HepG2 (cell line): ENCODE results near the gene CCDC93. TPM values are rescaled to one million over a fixed set of nuclear protein-coding genes. Genes with fewer than 3 reads are reported as not detected.

Experiments
- ATAC-seq: fragments of 200-7000 bp; cut with Tn5 transposase; 3 replicates; pipeline ENCODE4 v1.9.1; 2020; ENCODE audit warnings: mild to moderate bottlenecking, moderate library complexity
- BruUV-seq: library from RNA; stranded (reverse); fragments of 400-500 nt; replicated peaks from 2 replicates; lab custom pipeline; 2021; lab: Mats Ljungman, UMichigan
- CTCF ChIA-PET: fragments of 300-600 bp; formaldehyde crosslinking; extraction: SDS; loops from one replicate; lab custom pipeline; 2021; ENCODE audit warnings: low total read pairs, inconsistent platforms, low intra/inter-chr PET ratio; lab: Yijun Ruan, JAX
- POLR2A ChIA-PET: fragments of 350-600 bp; sonication (Branson Sonifier 250); formaldehyde crosslinking; loops from one replicate; lab custom pipeline; 2020; ENCODE audit warnings: antibody characterized with exemption, inconsistent platforms; lab: Yijun Ruan, JAX
- DNase-seq: peaks from one replicate; pipeline ENCODE4 v3.0.0-alpha.2; 2015; ENCODE audit warnings: low spot score
- FAIRE-seq: peaks from 3 replicates; lab custom pipeline; 2011; peaks lifted over from hg19 to GRCh38; lab: Jason Lieb, UNC
- H2AFZ ChIP-seq: one replicate; pipeline ENCODE4 v1.6.1; 2011; ENCODE audit warnings: low read length, inconsistent platforms
- H3K27ac ChIP-seq: fragments of 300-600 bp; 3 replicates; pipeline ENCODE4 v1.8.0; 2011; ENCODE audit warnings: mixed run types, mild to moderate bottlenecking, mixed read lengths, low read length, inconsistent platforms; ENCODE audit not compliant: insufficient read depth; ENCODE audit errors: extremely low read length
- H3K27me3 ChIP-seq, 2 experiments: fragments of 200-600 bp in 1 of 2; 2 replicates in 1 of 2; 3 replicates in 1 of 2; pipeline versions ENCODE4 v1.6.0 to v1.8.0; 2011; ENCODE audit warnings: low read length in 2 of 2, mild to moderate bottlenecking in 2 of 2, moderate library complexity in 2 of 2, inconsistent platforms in 1 of 2; ENCODE audit not compliant: insufficient read depth in 2 of 2, control insufficient read depth in 1 of 2
- H3K36me3 ChIP-seq, 2 experiments: fragments of 200-600 bp in 1 of 2; replicated peaks in 1 of 2; 2 replicates in 1 of 2; 3 replicates in 1 of 2; pipeline versions ENCODE4 v1.5.1 to v1.8.0; 2011; ENCODE audit warnings: low read length in 2 of 2, inconsistent platforms in 1 of 2; ENCODE audit not compliant: insufficient read depth in 2 of 2, control insufficient read depth in 1 of 2
- H3K4me1 ChIP-seq: 2 replicates; pipeline ENCODE4 v1.5.1; 2012; ENCODE audit warnings: low read length, inconsistent platforms; ENCODE audit not compliant: insufficient read depth
- H3K4me2 ChIP-seq: 2 replicates; pipeline ENCODE4 v1.6.0; 2011; ENCODE audit warnings: low read depth, low read length, inconsistent platforms
- H3K4me3 ChIP-seq, 3 experiments: fragments of 200-600 bp in 1 of 3; sonication (generic), shearing (Covaris generic) in 1 of 3; replicated peaks in 1 of 3; 2 replicates each; pipeline ENCODE4 v1.5.1; 2011 to 2016; ENCODE audit warnings: low read length in 3 of 3, inconsistent platforms in 2 of 3, low read depth in 2 of 3, mild to moderate bottlenecking in 2 of 3, control low read depth in 1 of 3, mixed read lengths in 1 of 3; ENCODE audit not compliant: insufficient read depth in 1 of 3
- H3K79me2 ChIP-seq: one replicate; pipeline ENCODE4 v1.6.1; 2011; ENCODE audit warnings: low read length, inconsistent platforms; ENCODE audit not compliant: insufficient read depth
- H3K9ac ChIP-seq: 2 replicates; pipeline ENCODE4 v1.6.0; 2011; ENCODE audit warnings: mild to moderate bottlenecking, low read depth, low read length, inconsistent platforms; ENCODE audit not compliant: insufficient read depth
- H3K9me3 ChIP-seq: 2 replicates; pipeline ENCODE4 v1.5.1; 2012; ENCODE audit warnings: mild to moderate bottlenecking, low read length
- H4K20me1 ChIP-seq: 2 replicates; pipeline ENCODE4 v1.6.0; 2011; ENCODE audit warnings: inconsistent platforms, mild to moderate bottlenecking, low read length, moderate library complexity; ENCODE audit not compliant: insufficient read depth
- DR1 ChIP-seq: sonication (generic); formaldehyde crosslinking; IDR thresholded peaks from 2 replicates; pipeline ENCODE4 v1.8.0; 2021; ENCODE audit warnings: mild to moderate bottlenecking, missing genetic modification reagents, inconsistent platforms
- HHEX ChIP-seq: IDR thresholded peaks from 2 replicates; pipeline ENCODE4 v1.6.1; 2016; ENCODE audit warnings: control low read depth
- HNRNPL ChIP-seq: fragments of 200-400 bp; formaldehyde crosslinking; IDR thresholded peaks from 2 replicates; pipeline ENCODE4 v1.6.1; 2017; ENCODE audit warnings: mild to moderate bottlenecking, low read depth, low read length
- KDM5B ChIP-seq: sonication (generic); formaldehyde crosslinking; IDR thresholded peaks from 2 replicates; pipeline ENCODE4 v1.4.0; 2020; ENCODE audit warnings: missing genetic modification reagents, mild to moderate bottlenecking, borderline replicate concordance
- MAFG ChIP-seq: sonication (generic); formaldehyde crosslinking; IDR thresholded peaks from 2 replicates; pipeline ENCODE4 v1.5.1; 2020; ENCODE audit warnings: mild to moderate bottlenecking, missing genetic modification reagents
- MBNL3 ChIP-seq: fragments of 250-450 bp; sonication (Bioruptor Pico); conservative IDR thresholded peaks from 2 replicates; pipeline ENCODE4 v1.8.0; 2022; ENCODE audit warnings: mild to moderate bottlenecking, inconsistent platforms
- NFKB2 ChIP-seq: sonication (generic); formaldehyde crosslinking; IDR thresholded peaks from 2 replicates; pipeline ENCODE4 v1.4.0; 2020; ENCODE audit warnings: missing genetic modification reagents, borderline replicate concordance
- NRL ChIP-seq: sonication (generic); formaldehyde crosslinking; IDR thresholded peaks from 2 replicates; pipeline ENCODE4 v1.5.0; 2020; ENCODE audit warnings: missing genetic modification reagents, mild to moderate bottlenecking, moderate library complexity, borderline replicate concordance
- RARG ChIP-seq: sonication (generic); formaldehyde crosslinking; IDR thresholded peaks from 2 replicates; pipeline ENCODE4 v1.4.0; 2020; ENCODE audit warnings: low read depth, mild to moderate bottlenecking, missing genetic modification reagents
- SIX1 ChIP-seq: sonication (generic); formaldehyde crosslinking; IDR thresholded peaks from 2 replicates; pipeline ENCODE4 v1.4.0; 2020; ENCODE audit warnings: missing genetic modification reagents, borderline replicate concordance
- SYNCRIP ChIP-seq: fragments of 200-400 bp; formaldehyde crosslinking; IDR thresholded peaks from 2 replicates; pipeline ENCODE4 v1.6.1; 2018; ENCODE audit warnings: mild to moderate bottlenecking, low read depth, low read length; ENCODE audit not compliant: insufficient read depth
- TAF1 ChIP-seq: sonication (generic); formaldehyde crosslinking; IDR thresholded peaks from 2 replicates; pipeline ENCODE4 v1.4.0; 2020; ENCODE audit warnings: missing genetic modification reagents
- TEF ChIP-seq: sonication (generic); formaldehyde crosslinking; IDR thresholded peaks from 2 replicates; pipeline ENCODE4 v1.5.0; 2020; ENCODE audit warnings: missing genetic modification reagents
- THAP8 ChIP-seq: sonication (generic); formaldehyde crosslinking; IDR thresholded peaks from 2 replicates; pipeline ENCODE4 v1.5.1; 2020; ENCODE audit warnings: missing genetic modification reagents, mild to moderate bottlenecking, borderline replicate concordance
- WIZ ChIP-seq: sonication (generic); formaldehyde crosslinking; IDR thresholded peaks from 2 replicates; pipeline ENCODE4 v1.5.1; 2020; ENCODE audit warnings: mild to moderate bottlenecking, missing genetic modification reagents
- ZFX ChIP-seq: sonication (generic); formaldehyde crosslinking; IDR thresholded peaks from 2 replicates; pipeline ENCODE4 v1.4.0; 2020; ENCODE audit warnings: mild to moderate bottlenecking, low read depth, missing genetic modification reagents, moderate library complexity
- ZNF20 ChIP-seq: sonication (generic); formaldehyde crosslinking; IDR thresholded peaks from 2 replicates; pipeline ENCODE4 v1.4.0; 2020; ENCODE audit warnings: mild to moderate bottlenecking, moderate library complexity, missing genetic modification reagents
- ZNF317 ChIP-seq: sonication (generic); formaldehyde crosslinking; IDR thresholded peaks from 2 replicates; pipeline ENCODE4 v1.5.0; 2020; ENCODE audit warnings: mild to moderate bottlenecking, missing genetic modification reagents
- ZNF670 ChIP-seq: sonication (generic); formaldehyde crosslinking; IDR thresholded peaks from 2 replicates; pipeline ENCODE4 v1.8.0; 2022; ENCODE audit warnings: mild to moderate bottlenecking, missing genetic modification reagents, borderline replicate concordance
- ZNF709 ChIP-seq: sonication (generic); formaldehyde crosslinking; IDR thresholded peaks from 2 replicates; pipeline ENCODE4 v1.5.0; 2020; ENCODE audit warnings: mild to moderate bottlenecking, missing genetic modification reagents
- WGBS: methylation state at CpG from one replicate; pipeline ENCODE4 v1.1.6; 2017; ENCODE audit warnings: low lambda C conversion rate; 5-methylcytosine and 5-hydroxymethylcytosine counted together
- in situ Hi-C: cut with HindIII; loops from 2 replicates; pipeline ENCODE4 v1.10.0; 2017; ENCODE audit warnings: low pct_unique_long_range_greater_than_20kb; ENCODE audit not compliant: extremely low pct_ligation_motif_present
- intact Hi-C: fragments of 100-400 bp; cut with micrococcal nuclease; formaldehyde crosslinking; loops from one replicate; pipeline ENCODE4 v1.10.0; 2022; ENCODE audit not compliant: unreplicated experiment
- polyA plus RNA-seq, 8 experiments: library from polyadenylated mRNA; depleted of rRNA in 3 of 8; stranded (reverse) in 7 of 8; unstranded in 1 of 8; fragments of >200 nt; fragmentation: Illumina TruSeq in 4 of 8; extraction: Trizol in 4 of 8; gene quantifications; 2 replicates each; pipeline versions ENCODE4 v1.2.1 to v1.2.3, GENCODE V29; 2011 to 2016; ENCODE audit warnings: low read depth in 4 of 8, missing spikeins in 1 of 8, mixed read lengths in 1 of 8; ENCODE audit not compliant: insufficient read depth in 1 of 8
- total RNA-seq, 5 experiments: library from RNA; depleted of rRNA; stranded (reverse); fragments of >200 nt; fragmentation: Illumina TruSeq; extraction: Trizol; gene quantifications; 2 replicates each; pipeline ENCODE4 v1.2.3, GENCODE V29; 2016; ENCODE audit warnings: low read depth in 1 of 5

The CCDC93 gene
- total and polyA plus RNA-seq, 2 of the 13 experiments (the other 11 are each of a cell fraction or from before 2014, with no cell fraction given), result 37.2 to 53.2 TPM

GRCh38 chr2:117918608-117919007 is 95.3 kb downstream of the CCDC93 start:
- no TSS peak for BruUV-seq
- Histone ChIP-seq H2AFZ (no peak overlapping the region), H3K4me1 (peaks cover 22% of the 10 kb centered on the region), H4K20me1 (no peaks in the 10 kb centered on the region), H3K4me2 (no peak overlapping the region), H3K27me3 (no peaks in the 10 kb centered on the region), H3K36me3 (peaks cover 21 to 69% of the 10 kb centered on the region in 2 experiments), H3K79me2 (no peaks in the 10 kb centered on the region), H3K9ac (no peak overlapping the region), H3K4me3 (no peak overlapping the region), H3K27ac (no peak overlapping the region), H3K9me3 (no peaks in the 10 kb centered on the region)
- no peak for ATAC-seq
- ChIA-PET CTCF (interaction anchor here (2.0 kb wide), 1 partner anchor 105 kb away, joined by 16 read pairs; the partner anchor contains the start of gene DDX18), POLR2A (no interaction called here)
- no peak for DNase-seq
- in situ Hi-C loops (loop anchor here (5.0 kb wide), 1 partner anchor 81 kb away; no protein-coding TSS in a partner anchor), intact Hi-C loops (loop anchor here (5.0 kb wide), 1 partner anchor 1339 kb away; no protein-coding TSS in a partner anchor)
- FAIRE-seq, result no peak
- TF ChIP-seq ZNF20 (CRISPR knock-in tag) (no peak), HNRNPL (no peak), WIZ (CRISPR knock-in tag) (no peak), NRL (CRISPR knock-in tag) (no peak), MBNL3 (CRISPR knock-in tag) (no peak), NFKB2 (no peak), ZNF709 (CRISPR knock-in tag) (no peak), HHEX (CRISPR knock-in tag) (no peak), KDM5B (no peak), ZNF670 (no peak), RARG (no peak), TEF (CRISPR knock-in tag) (no peak), TAF1 (CRISPR knock-in tag) (no peak), MAFG (CRISPR knock-in tag) (no peak), ZNF317 (CRISPR knock-in tag) (no peak), ZFX (CRISPR knock-in tag) (no peak), DR1 (CRISPR knock-in tag) (no peak), THAP8 (CRISPR knock-in tag) (no peak), SIX1 (CRISPR knock-in tag) (no peak), SYNCRIP (no peak)
- 93% methylated on average over 7 of the region's 7 CpGs for WGBS
